ENCODE measurements around the gene EPG5.
A peak's percentile ranks its signal among the peaks of the same experiment; 100 is the strongest.

Gene EPG5

DNA sequence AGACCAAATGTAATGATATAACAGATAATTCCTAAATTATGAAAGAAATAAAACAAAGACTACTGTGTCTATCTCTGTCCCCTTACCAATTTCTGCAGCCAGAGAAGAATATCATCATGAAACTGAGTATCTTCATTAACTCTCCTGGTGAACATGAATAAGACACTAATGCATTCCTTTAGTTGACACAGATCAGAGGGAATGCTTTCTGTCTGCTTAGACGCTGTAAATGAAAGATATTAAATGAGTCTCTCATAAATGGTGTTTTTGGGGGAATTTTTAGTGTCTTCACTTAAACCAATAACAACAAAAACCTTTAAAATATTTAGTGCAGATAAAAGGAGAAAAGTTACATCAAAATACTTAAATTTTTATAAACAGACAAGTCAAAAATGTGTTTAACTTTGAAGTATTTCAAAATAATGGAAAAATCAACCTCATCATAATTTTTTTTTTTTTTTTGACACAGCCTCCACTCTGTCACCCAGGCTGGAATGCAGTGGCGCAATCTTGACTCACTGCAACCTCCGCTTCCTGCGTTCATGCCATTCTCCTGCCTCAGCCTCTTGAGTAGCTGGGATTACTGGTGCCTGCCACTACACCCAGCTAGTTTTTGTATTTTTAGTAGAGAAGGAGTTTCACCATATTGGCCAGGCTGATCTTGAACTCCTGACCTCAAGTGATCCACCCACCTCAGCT lies 16.0 kb downstream of the EPG5 start:
- TF ChIP-seq TEAD4 (IDR thresholded peaks at IDR 0.05) (no peak), CEBPB (IDR thresholded peaks at IDR 0.05) (0 out of 2 replicates have a peak, but pooled peaks have one; percentile 37)

DNA sequence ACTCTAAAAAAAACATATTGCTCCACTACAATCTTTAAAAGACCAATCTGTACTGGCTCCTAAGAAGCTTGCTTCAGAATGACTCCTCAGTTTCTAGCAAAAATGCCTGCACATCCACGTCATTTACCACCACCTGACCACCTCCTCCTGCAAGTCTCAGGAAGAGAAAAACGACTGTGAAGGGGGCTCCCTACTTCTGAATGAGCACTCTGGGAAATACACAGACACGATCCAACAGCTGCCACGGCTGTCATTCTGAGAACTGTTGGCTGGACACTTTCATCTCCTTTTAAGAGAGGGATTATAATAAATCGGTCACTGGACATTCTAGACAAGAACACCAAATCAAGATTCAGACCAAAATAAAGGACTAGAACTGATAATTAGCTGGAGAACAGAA lies 21.5 kb downstream of the EPG5 start:
- TF ChIP-seq CEBPB (IDR thresholded peaks at IDR 0.05): no peak
- no peak for TF ChIP-seq CREB1 (IDR thresholded peaks at IDR 0.05; ENCODE audit: low read depth)
- no peak for TF ChIP-seq FOXM1 (IDR thresholded peaks at IDR 0.05; ENCODE audit: borderline replicate concordance, low read depth)
- TF ChIP-seq TAF1 (IDR thresholded peaks at IDR 0.05; ENCODE audit: low read depth): no peak
- TF ChIP-seq, protein P1, sequence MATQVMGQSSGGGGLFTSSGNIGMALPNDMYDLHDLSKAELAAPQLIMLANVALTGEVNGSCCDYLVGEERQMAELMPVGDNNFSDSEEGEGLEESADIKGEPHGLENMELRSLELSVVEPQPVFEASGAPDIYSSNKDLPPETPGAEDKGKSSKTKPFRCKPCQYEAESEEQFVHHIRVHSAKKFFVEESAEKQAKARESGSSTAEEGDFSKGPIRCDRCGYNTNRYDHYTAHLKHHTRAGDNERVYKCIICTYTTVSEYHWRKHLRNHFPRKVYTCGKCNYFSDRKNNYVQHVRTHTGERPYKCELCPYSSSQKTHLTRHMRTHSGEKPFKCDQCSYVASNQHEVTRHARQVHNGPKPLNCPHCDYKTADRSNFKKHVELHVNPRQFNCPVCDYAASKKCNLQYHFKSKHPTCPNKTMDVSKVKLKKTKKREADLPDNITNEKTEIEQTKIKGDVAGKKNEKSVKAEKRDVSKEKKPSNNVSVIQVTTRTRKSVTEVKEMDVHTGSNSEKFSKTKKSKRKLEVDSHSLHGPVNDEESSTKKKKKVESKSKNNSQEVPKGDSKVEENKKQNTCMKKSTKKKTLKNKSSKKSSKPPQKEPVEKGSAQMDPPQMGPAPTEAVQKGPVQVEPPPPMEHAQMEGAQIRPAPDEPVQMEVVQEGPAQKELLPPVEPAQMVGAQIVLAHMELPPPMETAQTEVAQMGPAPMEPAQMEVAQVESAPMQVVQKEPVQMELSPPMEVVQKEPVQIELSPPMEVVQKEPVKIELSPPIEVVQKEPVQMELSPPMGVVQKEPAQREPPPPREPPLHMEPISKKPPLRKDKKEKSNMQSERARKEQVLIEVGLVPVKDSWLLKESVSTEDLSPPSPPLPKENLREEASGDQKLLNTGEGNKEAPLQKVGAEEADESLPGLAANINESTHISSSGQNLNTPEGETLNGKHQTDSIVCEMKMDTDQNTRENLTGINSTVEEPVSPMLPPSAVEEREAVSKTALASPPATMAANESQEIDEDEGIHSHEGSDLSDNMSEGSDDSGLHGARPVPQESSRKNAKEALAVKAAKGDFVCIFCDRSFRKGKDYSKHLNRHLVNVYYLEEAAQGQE (IDR thresholded peaks at IDR 0.05; ENCODE audit: low read depth): no peak
- TF ChIP-seq RAD21 (IDR thresholded peaks at IDR 0.05; ENCODE audit: low read depth): no peak
- TF ChIP-seq, protein P2, sequence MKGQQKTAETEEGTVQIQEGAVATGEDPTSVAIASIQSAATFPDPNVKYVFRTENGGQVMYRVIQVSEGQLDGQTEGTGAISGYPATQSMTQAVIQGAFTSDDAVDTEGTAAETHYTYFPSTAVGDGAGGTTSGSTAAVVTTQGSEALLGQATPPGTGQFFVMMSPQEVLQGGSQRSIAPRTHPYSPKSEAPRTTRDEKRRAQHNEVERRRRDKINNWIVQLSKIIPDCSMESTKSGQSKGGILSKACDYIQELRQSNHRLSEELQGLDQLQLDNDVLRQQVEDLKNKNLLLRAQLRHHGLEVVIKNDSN (IDR thresholded peaks at IDR 0.05): no peak
- no peak for TF ChIP-seq YY1 (IDR thresholded peaks at IDR 0.05; ENCODE audit: low read depth)
- no peak for TF ChIP-seq EGR1 (IDR thresholded peaks at IDR 0.05)
- no peak for TF ChIP-seq NFIC (IDR thresholded peaks at IDR 0.05)
- TF ChIP-seq, protein P3, sequence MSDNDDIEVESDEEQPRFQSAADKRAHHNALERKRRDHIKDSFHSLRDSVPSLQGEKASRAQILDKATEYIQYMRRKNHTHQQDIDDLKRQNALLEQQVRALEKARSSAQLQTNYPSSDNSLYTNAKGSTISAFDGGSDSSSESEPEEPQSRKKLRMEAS (IDR thresholded peaks at IDR 0.05): no peak
- no peak for TF ChIP-seq TCF12 (IDR thresholded peaks at IDR 0.05; ENCODE audit: low read depth)
- TF ChIP-seq TEAD4 (IDR thresholded peaks at IDR 0.05): no peak
- no peak for TF ChIP-seq EP300 (IDR thresholded peaks at IDR 0.05; ENCODE audit: borderline replicate concordance)
- TF ChIP-seq ZBTB7A (IDR thresholded peaks at IDR 0.05; ENCODE audit: low read depth): no peak

DNA sequence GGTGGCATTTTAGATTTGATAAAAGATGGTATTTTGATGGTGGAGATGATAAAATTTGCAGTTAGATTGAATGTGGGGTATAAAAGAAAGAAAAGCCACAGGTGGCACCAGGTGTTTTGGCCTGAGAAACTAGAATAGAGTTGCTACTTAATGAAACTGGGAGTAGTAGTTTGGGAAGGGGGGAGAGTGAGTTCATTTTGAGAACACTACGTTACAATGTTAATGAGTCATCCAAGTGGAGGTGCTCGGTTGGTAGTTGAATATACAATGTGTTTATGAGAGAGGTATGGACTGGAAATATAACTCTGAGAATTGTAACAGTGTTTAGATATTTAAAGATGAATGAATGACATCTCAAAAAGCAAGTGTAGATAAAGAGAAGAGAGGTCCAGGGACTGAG lies 26.4 kb downstream of the EPG5 start:
- TF ChIP-seq CEBPB (IDR thresholded peaks at IDR 0.05): no peak
- no peak for TF ChIP-seq TCF12 (IDR thresholded peaks at IDR 0.05; ENCODE audit: low read depth)
- no peak for TF ChIP-seq EGR1 (IDR thresholded peaks at IDR 0.05)
- TF ChIP-seq ZBTB7A (IDR thresholded peaks at IDR 0.05; ENCODE audit: low read depth): no peak
- TF ChIP-seq TAF1 (IDR thresholded peaks at IDR 0.05; ENCODE audit: low read depth): no peak
- TF ChIP-seq, protein P2 (IDR thresholded peaks at IDR 0.05): no peak
- TF ChIP-seq, protein P3 (IDR thresholded peaks at IDR 0.05): no peak
- TF ChIP-seq, protein P1 (IDR thresholded peaks at IDR 0.05; ENCODE audit: low read depth): no peak
- no peak for TF ChIP-seq CREB1 (IDR thresholded peaks at IDR 0.05; ENCODE audit: low read depth)
- no peak for TF ChIP-seq EP300 (IDR thresholded peaks at IDR 0.05; ENCODE audit: borderline replicate concordance)
- TF ChIP-seq FOXM1 (IDR thresholded peaks at IDR 0.05; ENCODE audit: borderline replicate concordance, low read depth): no peak
- TF ChIP-seq NFIC (IDR thresholded peaks at IDR 0.05): no peak

DNA sequence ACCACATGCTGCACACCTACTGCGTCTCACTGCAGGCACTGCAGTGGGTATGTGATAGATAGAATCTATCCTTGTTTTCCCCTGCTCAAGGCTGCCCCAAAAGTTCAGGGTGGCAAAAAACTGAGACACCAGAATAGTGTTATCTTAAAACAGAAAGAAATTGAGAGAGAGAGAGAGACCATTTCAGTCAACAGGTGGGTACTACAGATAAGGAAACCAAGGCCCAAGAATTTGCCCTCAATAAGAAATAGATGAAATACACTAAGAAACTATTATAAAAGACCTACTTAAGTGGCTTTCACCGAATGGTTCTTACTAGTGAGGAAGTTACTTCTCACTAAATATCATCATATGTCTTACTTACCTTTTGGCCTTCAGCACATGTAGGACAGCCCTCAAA lies 27.9 kb downstream of the EPG5 start:
- no peak for TF ChIP-seq EGR1 (IDR thresholded peaks at IDR 0.05)
- no peak for TF ChIP-seq TEAD4 (IDR thresholded peaks at IDR 0.05)
- no peak for TF ChIP-seq TAF1 (IDR thresholded peaks at IDR 0.05; ENCODE audit: low read depth)
- TF ChIP-seq, protein P2 (IDR thresholded peaks at IDR 0.05): no peak
- TF ChIP-seq CREB1 (IDR thresholded peaks at IDR 0.05; ENCODE audit: low read depth): no peak
- TF ChIP-seq YY1 (IDR thresholded peaks at IDR 0.05; ENCODE audit: low read depth): no peak
- no peak for TF ChIP-seq NFIC (IDR thresholded peaks at IDR 0.05)
- no peak for TF ChIP-seq RAD21 (IDR thresholded peaks at IDR 0.05; ENCODE audit: low read depth)
- no peak for TF ChIP-seq FOXM1 (IDR thresholded peaks at IDR 0.05; ENCODE audit: borderline replicate concordance, low read depth)
- TF ChIP-seq ZBTB7A (IDR thresholded peaks at IDR 0.05; ENCODE audit: low read depth): no peak
- no peak for TF ChIP-seq TCF12 (IDR thresholded peaks at IDR 0.05; ENCODE audit: low read depth)
- no peak for TF ChIP-seq CEBPB (IDR thresholded peaks at IDR 0.05)
- TF ChIP-seq, protein P1 (IDR thresholded peaks at IDR 0.05; ENCODE audit: low read depth): no peak
- TF ChIP-seq EP300 (IDR thresholded peaks at IDR 0.05; ENCODE audit: borderline replicate concordance): no peak
- TF ChIP-seq, protein P3 (IDR thresholded peaks at IDR 0.05): no peak
